ENCODE data around the gene ZNF117.
"Not testable (repeated sequence)": the region's sequence is repeated elsewhere in the genome, so short reads cannot be mapped to it uniquely, and the experiment has no call there.

ZNF117 gene

DNA sequence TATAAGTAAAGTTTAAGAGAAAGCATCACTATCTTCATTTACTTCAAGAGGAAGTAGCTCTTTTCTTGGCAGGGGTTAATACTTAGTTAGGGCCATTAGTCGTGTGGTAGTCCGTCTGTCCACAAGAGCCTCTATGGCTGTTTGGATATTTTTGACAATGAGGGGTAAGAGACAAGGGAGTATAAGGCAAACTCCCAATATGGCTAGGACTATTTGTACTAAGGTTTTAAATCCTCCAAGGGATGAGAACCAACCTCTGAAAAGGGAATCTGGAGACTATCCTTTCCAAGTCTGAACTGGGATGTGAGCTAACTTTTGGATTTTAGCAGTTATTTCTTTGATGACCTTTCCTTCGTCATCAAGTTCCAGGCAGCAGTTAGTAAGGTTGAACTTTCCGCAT, at the start of gene ZNF117:
TSS of gene ZNF117 (minus strand) at position 101 of the 400 bp plus-strand sequence.
- DNase-seq: no peak

DNA sequence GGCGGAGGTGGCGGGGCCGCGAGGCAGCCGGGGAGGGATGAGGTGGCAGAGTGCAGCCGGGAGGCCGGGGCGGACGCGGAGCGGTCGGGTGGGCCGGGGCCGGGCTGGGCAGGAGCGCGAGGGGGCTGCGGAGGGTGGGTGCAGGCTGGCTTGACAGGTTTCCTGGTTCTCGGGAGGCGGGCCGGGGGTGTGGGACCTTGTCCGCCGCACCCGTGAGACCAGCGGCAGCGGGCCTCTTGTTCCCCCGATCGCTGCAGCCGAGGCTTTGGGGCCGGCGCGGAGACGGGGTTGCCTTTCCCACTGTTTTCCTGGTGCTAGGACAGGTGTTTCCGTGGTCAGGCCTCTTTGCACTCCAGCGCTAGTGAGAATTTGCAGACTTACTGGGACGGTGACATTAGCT, 47.9 kb upstream of the ZNF117 start:
- peak; percentile 50 to 76 (median 69) for DNase-seq

DNA sequence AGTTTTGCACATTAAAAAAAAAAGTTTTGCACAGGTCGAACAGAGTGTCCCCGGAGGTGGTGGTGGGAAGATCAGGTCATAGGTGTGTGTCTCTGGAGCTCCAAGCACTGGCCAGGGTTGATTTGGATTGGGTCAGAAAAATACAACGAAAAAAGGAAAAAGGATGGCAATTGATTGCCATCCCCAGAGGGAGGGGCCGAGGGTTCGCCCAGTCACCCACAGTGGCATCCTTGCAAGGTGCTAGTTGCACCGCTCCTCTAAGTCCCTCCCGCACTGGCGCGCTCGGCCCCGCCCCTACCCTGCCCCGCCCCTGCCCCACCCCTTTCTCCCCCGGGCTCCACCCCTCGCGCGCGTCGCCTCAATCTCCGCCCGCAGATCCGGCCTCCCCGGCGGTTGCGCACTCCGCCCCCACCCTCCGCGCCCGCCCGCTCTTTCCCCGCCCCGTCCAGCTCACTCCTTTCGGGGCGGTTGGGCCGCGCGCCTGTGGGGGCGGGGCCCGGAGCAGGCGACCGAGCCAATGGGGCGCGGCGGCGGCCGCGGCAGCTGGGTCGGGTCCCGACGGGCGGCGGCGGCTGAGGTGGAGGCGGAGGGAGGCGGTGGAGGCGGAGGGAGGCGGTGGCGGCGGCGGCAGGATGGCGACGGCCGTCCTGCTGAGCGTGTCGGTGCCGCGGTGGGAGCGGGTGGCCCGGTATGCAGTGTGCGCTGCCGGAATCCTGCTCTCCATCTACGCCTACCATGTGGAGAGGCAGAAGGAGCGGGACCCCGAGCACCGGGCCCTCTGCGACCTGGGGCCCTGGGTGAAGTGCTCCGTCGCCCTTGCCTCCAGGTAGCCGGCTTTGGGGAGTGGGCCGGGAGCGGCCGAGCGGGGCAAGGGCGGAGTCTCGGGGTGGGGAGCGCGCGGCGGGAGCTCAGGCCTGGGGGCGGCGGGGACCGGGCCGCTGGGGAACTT, 47.2 kb upstream of the ZNF117 start:
- DNase-seq: peak; percentile 95 to 97 (median 96)

DNA sequence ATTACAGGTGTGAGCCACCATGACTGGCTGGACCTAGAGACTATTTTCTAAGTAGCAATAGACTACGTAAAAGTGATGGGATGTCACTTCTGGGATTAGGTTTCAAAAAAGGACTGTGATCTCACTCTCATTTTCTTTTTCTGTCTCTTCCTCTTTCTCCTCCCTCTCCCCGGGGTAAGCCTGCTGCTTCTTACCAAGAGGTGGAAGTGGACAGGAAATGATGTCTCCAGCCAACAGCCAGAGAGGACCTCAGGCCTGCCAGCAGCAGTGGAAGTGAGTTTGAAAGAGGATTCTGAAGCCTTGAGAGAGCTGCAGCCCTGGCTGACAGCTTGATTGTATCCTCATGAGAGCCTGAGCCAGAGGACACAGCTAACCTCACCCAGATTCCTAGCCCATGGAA, 45.7 kb upstream of the ZNF117 start:
- DNase-seq: not testable (repeated sequence)

DNA sequence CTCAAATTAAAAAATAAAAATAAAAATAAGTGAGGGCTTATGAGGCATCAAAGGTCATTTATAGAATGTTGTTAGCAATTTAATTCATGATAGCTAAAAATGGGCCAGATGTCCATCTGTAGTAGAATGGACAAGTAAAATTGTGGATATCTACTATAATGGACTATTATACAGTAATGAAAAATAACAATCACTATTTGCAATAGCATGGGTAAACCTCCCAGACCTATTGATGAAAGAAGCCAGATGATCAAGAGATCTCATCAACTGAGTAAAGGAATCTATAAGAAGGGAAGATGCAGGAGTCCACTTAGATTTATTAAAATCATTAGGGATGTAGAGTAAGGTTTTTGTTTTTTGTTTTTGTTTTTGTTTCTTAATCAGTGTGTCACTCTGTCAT, 44.6 kb upstream of the ZNF117 start:
- DNase-seq: not testable (repeated sequence)

DNA sequence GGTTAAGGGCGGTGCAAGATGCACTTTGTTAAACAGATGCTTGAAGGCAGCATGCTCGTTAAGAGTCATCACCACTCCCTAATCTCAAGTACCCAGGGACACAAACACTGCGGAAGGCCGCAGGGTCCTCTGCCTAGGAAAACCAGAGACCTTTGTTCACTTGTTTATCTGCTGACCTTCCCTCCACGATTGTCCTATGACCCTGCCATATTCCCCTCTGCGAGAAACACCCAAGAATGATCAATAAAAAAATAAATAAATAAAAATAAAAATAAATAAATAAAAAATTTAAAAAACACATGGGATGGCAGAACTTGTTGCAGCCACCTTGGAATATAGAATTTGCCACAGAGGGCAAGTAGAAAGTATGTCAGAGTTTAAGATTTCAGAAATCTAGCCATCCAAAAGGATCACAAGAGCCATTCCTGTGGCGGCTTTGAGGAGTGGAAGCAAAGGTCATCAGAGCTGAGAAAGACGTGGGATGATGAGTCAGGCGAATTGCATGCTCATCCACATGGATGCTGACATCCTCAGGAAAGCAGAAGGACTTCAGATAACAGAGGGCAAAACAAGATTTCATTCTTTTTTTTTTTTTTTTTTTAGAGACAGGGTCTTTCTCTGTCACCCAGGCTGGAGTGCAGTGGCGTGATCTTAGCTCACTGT, 43.4 kb upstream of the ZNF117 start:
- DNase-seq: not testable (repeated sequence)

DNA sequence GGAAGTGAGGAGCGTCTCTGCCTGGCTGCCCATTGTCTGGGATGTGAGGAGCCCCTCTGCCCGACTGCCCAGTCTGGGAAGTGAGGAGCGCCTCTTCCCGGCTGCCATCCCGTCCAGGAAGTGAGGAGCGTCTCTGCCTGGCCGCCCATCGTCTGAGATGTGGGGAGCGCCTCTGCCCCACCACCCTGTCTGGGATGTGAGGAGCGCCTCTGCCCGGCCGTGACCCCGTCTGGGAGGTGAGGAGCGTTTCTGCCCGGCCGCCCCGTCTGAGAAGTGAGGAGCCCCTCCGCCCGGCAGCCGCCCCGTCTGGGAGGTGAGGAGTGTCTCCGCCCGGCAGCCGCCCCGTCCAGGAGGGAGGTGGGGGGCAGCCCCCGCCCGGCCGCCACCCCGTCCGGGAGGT, 42.6 kb upstream of the ZNF117 start:
- DNase-seq: not testable (repeated sequence)

DNA sequence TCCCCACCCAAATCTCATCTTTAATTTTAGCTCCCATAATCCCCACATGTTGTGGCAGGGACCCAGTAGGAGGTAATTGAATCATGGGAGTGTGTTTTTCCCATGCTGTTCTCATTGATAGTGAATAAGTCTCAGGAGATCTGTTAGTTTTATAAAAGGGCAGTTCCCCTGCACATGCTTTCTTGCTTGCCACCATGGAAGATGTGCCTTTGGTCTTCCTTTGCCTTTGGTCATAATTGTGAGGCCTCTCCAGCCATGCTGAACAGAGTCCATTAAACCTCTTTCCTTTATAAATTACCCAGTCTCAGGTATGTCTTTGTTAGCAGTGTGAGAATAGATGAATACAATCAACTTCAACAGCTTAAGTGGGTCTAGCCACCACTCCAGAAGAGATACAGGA, 34.2 kb upstream of the ZNF117 start:
- DNase-seq: not testable (repeated sequence)

DNA sequence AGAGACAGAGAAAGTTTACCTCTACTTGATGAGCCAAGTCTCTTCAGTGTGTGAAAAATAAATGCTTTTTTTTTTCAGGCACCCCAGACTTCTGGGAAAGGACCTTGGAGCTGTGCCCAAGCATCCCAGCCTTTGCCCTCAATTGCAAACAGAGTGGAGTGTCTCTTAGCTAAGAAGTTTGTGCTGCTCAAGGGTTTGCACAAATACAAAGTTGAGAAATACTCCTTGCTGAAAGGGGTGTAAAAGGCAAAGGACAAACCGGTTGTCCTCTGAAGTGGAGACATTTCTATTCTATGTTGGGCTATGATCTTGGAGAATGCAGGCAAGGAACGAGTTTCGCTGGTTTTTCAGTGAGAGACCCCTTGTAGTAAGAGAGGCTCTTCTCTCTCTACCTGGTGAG, 30.1 kb upstream of the ZNF117 start:
- not testable (repeated sequence) for DNase-seq

DNA sequence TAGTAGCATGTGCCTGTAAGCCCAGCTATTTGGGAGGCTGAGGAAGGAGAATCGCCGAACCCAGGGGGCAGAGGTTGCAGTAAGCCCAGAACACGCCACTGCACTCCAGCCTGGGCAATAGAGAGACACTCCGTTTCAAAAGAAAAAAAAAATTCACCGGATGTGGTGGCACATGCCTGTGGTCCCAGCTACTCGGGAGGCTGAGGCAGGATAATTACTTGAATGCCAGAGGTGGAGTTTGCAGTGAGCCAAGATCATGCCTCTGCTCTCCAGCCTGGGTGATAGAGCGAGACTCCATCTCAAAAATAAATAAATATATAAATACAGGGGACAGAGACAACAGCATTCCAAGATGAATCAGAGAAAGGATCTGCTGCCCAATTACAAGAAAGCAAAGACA, 19.0 kb upstream of the ZNF117 start:
- DNase-seq: not testable (repeated sequence)

DNA sequence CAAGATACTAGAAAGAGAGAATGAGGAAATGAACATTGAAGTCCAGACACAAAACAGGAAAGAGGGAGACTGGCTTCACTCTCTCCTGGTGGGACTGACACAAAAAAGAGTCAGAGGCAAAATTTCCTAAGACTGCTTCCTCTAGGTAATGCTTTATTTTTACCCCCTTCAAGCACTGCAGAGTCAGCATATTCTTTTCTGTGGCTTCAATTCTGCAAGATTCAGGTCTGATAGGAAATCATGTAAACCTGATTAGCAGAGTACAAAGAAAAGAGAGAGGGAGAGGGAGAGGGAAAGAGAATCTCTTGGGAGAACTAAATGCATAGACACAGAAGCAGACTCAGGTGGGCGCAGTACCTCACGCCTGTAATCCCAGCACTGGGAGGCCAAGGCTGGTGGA, 18.6 kb upstream of the ZNF117 start:
- not testable (repeated sequence) for DNase-seq

DNA sequence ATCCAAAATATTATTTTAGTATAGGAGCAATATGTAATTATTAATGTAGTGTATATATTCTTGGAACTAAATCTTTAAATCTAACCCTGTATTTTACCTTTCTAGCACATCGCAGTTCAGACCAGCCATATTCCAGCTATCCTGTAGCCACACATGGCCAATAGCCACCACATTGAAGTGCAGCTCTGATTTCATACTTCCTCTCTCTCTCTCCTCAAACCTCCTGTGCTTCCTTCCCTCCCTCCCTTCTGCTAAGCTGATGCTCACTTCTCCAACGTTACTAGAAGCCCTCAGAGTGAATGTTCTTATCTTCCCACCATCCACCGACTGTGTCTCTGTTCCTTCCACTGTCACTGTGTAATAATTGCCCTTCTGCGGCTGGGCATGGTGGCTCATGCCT, 16.2 kb upstream of the ZNF117 start:
- peak in 1 of 3 experiments; percentile 24 for DNase-seq

DNA sequence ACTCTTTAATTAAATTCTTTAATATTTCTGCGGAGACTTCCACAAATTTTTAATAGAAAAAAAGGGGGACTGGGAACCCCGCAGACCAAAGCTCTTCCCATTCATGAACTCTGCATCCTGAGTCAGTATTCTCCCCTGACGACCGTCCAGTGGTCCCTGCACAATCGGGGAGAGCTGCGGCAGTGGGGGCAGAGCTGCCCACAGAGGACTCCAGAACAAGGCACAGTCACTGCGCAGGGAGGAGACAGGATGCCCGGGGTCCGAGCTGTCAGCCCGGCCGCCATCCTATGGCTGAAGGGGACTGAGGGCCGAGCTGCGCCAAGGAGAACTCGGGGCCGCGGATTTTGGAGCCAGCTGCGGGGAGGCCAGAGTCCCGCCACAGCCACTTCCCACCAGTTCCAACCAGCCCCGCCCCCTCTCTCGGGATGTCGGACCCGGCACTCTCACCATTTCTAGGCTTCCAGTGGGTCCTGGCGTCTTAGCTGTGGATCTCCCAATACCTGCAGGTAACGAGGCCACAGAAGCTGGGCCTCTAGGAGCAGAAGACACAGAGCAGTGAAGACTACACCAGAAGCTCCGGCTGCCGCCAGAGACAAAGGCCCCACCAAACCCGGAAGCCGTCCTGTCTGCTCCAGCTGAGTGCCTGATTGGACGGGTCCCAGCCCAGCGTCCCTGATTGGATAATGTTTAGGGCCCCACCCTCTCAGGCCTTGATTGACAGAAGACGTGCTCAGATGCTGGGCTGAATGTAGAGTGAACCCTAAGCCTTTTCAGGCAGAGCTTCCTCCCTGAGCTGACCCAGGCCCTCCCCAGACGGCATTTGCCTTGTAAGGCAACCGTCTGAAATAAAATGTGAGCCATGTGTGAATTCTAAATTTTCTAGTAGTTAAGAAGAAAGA, 15.5 kb upstream of the ZNF117 start, which contains the start of gene ERV3-1:
TSS of gene ERV3-1 (minus strand) at position 594 of the 899 bp plus-strand sequence. CDS start 13,661 bp downstream, outside the sequence.
- peak; percentile 97 to 99 (median 98) for DNase-seq

DNA sequence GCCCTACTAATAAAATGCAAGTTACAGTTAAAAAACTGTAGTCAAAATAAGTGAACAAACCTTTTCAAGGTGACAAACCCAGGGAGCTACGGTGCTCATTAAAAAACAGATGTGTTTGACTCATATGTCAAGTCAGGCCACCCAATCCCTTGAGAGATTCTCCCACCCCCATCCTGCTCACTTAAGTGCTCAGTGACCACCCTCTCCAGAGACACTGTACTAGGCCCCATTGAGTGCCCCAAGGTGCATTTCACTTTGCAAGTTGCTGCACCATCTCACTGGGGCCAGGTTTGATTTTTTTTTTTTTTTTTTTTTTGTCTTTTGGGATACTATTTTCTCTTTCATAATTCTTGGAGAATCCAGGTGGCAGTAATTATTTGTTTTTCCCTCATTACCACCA, 13.7 kb upstream of the ZNF117 start:
- no peak for DNase-seq

DNA sequence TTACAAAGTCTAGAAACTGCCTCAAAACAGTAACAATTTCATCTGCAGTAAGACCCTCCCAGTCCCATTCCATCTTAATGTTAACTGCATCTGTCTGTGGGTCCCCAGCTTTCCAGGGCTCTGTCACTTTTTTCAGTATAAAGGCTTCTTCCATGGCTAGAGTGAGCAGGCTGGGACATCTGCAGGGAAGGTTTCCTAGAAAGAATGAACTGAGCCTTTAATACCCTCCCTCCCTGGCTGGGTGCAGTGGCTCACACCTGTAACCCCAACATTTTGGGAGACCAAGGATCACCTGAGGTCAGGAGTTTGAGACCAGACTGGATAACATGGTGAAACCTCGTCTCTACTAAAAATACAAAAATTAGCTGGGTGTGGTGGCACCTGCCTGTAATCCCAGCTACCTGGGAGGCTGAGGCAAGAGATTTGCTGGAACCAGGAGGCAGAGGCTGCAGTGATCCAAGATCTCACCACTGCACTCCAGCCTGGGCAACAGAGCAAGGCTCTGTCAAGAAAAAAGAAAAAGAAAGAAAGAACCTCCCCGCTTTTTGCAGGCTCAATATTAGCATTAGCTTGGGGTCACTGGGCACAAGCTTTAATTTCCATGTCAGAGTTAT, 12.2 kb upstream of the ZNF117 start:
- no peak for DNase-seq

DNA sequence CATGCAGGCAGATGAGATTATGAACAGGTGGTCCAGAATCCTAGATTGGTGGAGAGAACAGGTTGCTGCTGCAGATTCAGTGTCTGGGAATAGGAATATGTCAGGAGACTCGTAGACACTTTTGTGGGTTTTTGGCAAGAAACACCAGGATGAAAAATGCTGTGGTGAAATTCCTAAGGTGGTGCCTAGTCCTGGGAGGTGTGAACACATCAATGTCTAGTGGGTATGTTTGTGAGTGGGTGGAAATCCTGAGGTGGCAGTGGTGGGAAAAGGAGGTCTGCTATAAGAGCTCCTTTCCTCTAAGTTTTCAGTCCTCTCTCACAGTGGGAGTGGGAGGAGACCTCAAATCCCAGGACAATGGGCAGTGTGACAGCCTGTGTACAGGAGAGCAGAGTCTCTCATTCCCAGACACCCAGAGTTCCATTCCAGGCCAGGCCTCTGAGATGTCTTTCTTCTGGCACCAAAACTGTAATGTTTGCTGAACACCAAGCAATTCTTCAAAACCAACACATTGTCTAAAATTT, 10.5 kb upstream of the ZNF117 start:
- DNase-seq: no peak

DNA sequence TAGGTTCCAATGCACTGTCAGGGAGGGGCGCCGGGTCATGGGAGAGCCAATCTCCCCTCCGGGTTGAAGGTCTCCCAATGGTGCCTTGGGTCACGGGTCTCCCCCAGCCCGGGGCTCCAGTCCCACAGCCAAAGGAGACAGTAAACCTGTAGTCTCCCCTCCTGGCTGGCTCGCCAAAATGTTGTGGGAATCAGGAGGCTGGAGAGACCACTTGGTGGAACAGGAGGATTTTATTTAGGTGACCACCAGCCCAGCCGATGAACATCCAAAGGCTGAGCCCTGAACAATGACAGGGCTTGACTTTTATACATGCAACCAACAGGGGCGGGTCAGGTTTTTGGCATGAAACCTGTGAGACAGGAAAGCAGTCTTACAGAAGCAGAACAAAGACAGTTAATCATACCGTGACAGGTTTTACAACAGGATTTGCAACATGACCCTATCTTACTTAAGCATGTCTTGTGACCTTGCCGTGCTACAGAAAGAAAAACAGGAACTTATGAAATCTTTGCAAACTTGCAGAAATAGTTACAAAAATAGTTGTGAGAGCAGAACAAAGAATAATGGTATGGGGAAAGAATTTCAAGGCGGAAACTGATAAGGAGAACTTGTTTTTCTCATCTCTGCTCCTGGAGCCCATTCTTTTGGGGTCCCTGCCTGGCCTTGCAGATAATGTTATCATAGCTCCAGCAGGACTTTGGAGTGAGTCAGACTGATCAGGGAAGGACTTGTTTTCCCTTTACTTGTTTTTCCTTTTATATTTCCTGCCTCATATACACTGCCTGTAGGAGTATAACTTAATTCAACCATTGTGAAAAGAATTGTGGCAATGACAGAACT, 8.5 kb upstream of the ZNF117 start:
- no peak for DNase-seq

DNA sequence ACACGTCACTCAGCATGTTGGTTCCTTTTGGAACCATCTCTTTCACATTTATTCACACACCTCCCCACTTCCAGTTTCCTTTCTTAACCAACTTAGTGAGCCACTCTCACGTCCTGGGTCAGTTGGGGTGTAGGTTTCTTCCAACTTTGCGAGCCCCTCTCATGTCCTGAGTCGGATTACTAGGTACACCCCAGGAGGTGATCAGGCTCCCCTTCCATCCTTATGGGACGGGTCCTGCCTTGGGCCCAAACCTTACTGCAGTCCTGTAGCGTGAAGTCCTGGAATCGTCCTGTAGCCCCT, 8.0 kb upstream of the ZNF117 start:
- no peak for DNase-seq

DNA sequence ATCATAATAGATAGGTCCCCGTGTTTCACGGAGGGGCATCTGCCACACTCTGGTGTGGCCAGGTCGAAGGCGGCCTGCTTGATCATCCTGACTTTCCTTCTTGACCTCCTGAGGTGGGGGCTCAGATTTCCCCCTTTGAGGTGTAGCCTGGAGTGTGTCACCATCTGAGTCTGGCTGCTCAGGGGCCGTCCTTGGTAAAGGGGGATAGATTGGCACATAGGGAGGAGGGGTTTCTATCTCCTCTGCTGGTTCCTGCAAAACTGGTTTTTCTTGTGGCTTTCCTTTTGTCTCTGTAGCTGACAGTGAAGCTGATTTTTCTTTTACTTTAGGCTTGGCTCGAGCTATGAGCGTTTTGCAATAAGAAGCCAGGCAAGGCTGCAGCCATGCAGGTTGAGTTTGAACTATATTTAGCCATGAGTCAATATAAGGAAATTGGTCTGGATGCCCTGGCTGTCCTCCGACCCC, 7.1 kb upstream of the ZNF117 start:
- peak in 1 of 3 experiments; percentile 11 for DNase-seq

DNA sequence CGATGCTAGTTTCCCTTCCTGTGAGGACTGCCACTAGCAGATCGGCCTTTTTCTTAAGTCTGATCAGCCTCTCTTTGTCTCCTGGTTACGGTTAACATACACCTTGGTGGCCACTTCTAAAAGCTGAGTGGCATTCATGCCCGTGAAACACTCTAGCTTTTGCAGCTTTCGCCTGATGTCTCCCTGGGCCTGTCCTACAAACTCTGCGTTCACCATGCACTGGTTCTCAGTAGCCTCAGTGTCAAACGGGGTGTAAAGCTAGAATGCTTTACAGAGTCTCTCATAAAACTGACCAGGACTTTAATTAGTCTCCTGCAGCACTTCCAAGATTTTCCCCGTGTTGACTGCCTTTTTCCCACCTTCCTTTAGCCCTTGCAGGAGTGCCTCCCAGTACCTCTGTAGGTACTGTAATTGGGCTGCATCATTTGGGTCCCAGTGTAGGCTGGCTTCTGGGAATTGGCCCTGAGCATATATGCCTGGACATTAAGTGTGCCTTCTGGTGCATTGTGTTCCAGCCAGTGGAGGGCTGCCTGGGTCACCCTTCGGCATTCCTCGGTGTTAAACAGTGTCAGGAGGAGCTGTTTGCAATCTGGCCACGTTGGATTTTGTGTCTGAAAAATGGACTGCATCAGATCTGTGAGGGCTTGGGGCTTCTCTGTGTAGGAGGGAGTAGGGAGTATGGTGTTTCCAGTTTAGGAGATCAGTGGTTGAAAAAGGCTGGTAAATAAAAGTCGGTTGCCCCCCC, 6.5 kb upstream of the ZNF117 start:
- no peak for DNase-seq
